Heart right ventricle (tissue), 16 donors: Measurements from ENCODE around the gene MTUS2. TPM values are rescaled to one million over a fixed set of nuclear protein-coding genes. Genes with fewer than 3 reads are reported as not detected.

Source experiments
- ATAC-seq, 8 donors: fragments of 200-7000 bp; cut with Tn5 transposase; one replicate each; pipeline ENCODE4 v1.9.1; 2020; ENCODE audit warnings: mild to moderate bottlenecking in 8 of 8, moderate library complexity in 8 of 8, moderate number of reproducible peaks in 1 of 8
- DNase-seq, 2 donors: peaks; one replicate each; pipeline ENCODE4 v3.0.0-alpha.2; 2020
- H3K27ac ChIP-seq, 10 donors: fragments of 200-600 bp; sonication (generic) in 2 of 10; one replicate each; pipeline versions ENCODE4 v1.5.0 to v1.8.0; 2020 to 2022; ENCODE audit warnings: mild to moderate bottlenecking in 3 of 10
- H3K27me3 ChIP-seq, 7 donors: fragments of 200-600 bp; one replicate each; pipeline ENCODE4 v1.8.0; 2021 to 2022; ENCODE audit warnings: mild to moderate bottlenecking in 2 of 7
- H3K36me3 ChIP-seq, 9 donors: fragments of 200-600 bp; sonication (generic) in 1 of 9; one replicate each; pipeline versions ENCODE4 v1.5.0 to v1.8.0; 2020 to 2022; ENCODE audit warnings: mild to moderate bottlenecking in 2 of 9
- H3K4me1 ChIP-seq, 9 donors: fragments of 200-600 bp; sonication (generic) in 1 of 9; one replicate each; pipeline versions ENCODE4 v1.5.0 to v1.8.0; 2020 to 2022; ENCODE audit warnings: mild to moderate bottlenecking in 4 of 9
- H3K4me3 ChIP-seq, 10 donors: fragments of 200-600 bp; sonication (generic) in 2 of 10; one replicate each; pipeline versions ENCODE4 v1.5.0 to v1.8.0; 2020 to 2022; ENCODE audit warnings: mild to moderate bottlenecking in 7 of 10, moderate library complexity in 2 of 10
- H3K9me3 ChIP-seq, 11 donors: fragments of 200-600 bp in 10 of 11; sonication (generic) in 2 of 11; one replicate each; pipeline versions ENCODE4 v1.5.0 to v1.8.0; 2013 to 2022; ENCODE audit warnings: mild to moderate bottlenecking in 2 of 11, control low read depth in 1 of 11, moderate library complexity in 1 of 11
- CTCF ChIP-seq, 9 donors: fragments of 200-600 bp; sonication (generic) in 2 of 9; IDR thresholded peaks; one replicate each; pipeline versions ENCODE4 v1.5.0 to v1.8.0; 2021 to 2022; ENCODE audit warnings: antibody characterized with exemption in 9 of 9, mild to moderate bottlenecking in 5 of 9, moderate library complexity in 1 of 9
- WGBS, 2 donors: extraction: QIAGEN DNeasy Blood & Tissue Kit; methylation state at CpG; one replicate each; pipeline ENCODE4 v1.1.7; 2013; ENCODE audit warnings: inconsistent platforms in 1 of 2; 5-methylcytosine and 5-hydroxymethylcytosine counted together
- intact Hi-C, 10 donors: fragments of 100-400 bp; cut with DNase I; formaldehyde crosslinking; loops; one replicate each; pipeline versions ENCODE4 v1.11.1 to v1.14.2; 2022
- polyA plus RNA-seq, 2 donors: library from polyadenylated mRNA; stranded (reverse); fragments of 200-250 nt; gene quantifications; one replicate each; pipeline ENCODE4 v1.2.3, GENCODE V29; 2013
- total RNA-seq, 10 donors: library from RNA; stranded (reverse); fragmentation: NEBNext Ultra II Directional in 3 of 10; extraction: Animal tissue kit (Norgen Biotek cat#: 25700) in 3 of 10; gene quantifications; one replicate each; pipeline versions ENCODE4 v1.2.1 to v1.2.4, GENCODE V29; 2021 to 2023
- donor health status: Arrhythmogenic right ventricular cardiomyopathy.
- donor health status: ischemic (EF 13 %, LVEDD 7.1; RV severe dilation, severe dysfunction).
- donor health status: healthy with polysubstance abuse.
- donor health status: DM: no; HTN: yes; CAD: no.
- donor health status: DM: no; HTN: no; CAD: no.
- donor health status: ischemic (EF 25% LVEDD 6.9; RV normal size, moderate dysfunction).
- donor health status: ischemic (EF 25% LVEDD 5.7; RV mildly dilated, moderate dysfunction).
- donor health status: healthy.
- donor health status: DM: yes; HTN: yes; CAD: no.
- donor health status: Ischemic cardiomyopathy.
- donor health status: ischemic (EF 35%, LVEDD 5.7; RV mildly dilated, moderate dysfunction).
- donor health status: nonischemic (EF 11% LVEDD 7.7; RV severe dilation, severe dysfunction).
- donor health status: DM: yes; HTN: yes; CAD: no.
- donor health status: PGD.
- donor health status: ischemic (EF 29% LVEDD 5.4; RV normal size, mild dysfunction).
- donor health status: nonischemic (EF 23%, LVEDD 6.1; RV moderate dilation, normal function).

The MTUS2 gene
- total and polyA plus RNA-seq, 12 donors, result 18.7 to 159 (median 65.6) TPM

- peak in 6 of 8 donors; percentile 6 to 40 (median 30) for ATAC-seq
- Histone ChIP-seq H3K4me1 (peaks cover 0 to 19% (median 5%) of the 10 kb centered on the region in 9 donors), H3K36me3 (no peaks in the 10 kb centered on the region), H3K4me3 (peak overlapping the region in 9 of 10 donors; percentile 21 to 46 (median 42)), H3K27ac (no peak overlapping the region), H3K27me3 (peaks cover 0 to 67% (median 43%) of the 10 kb centered on the region in 7 donors), H3K9me3 (peaks cover 0 to 7% (median 0%) of the 10 kb centered on the region in 11 donors)
- WGBS, 2 donors, result 7 to 10% methylated on average over 28 to 29 of the region's 29 CpGs
- no peak for TF ChIP-seq CTCF (IDR thresholded peaks at IDR 0.05)
- intact Hi-C loops, result loop anchor here in 6 of 10 donors (2.0 to 10.0 kb wide), 6 partner anchors 442 to 548 kb away; no protein-coding TSS in a partner anchor
- DNase-seq, result no peak
Measured at GRCh38 chr13:28819046-28819730, 951 bp upstream of the MTUS2 start.

- Histone ChIP-seq H3K27me3 (peaks cover 0 to 71% (median 43%) of the 10 kb centered on the region in 7 donors), H3K4me1 (peaks cover 0 to 19% (median 5%) of the 10 kb centered on the region in 9 donors), H3K4me3 (peak overlapping the region in 9 of 10 donors; percentile 21 to 59 (median 43)), H3K9me3 (peaks cover 0 to 7% (median 0%) of the 10 kb centered on the region in 11 donors), H3K36me3 (no peaks in the 10 kb centered on the region), H3K27ac (peak overlapping the region in 2 of 10 donors; percentile 22 to 59)
- ATAC-seq, result peak; percentile 70 to 96 (median 85)
- peak; percentile 44 to 77 for DNase-seq
- TF ChIP-seq CTCF (IDR thresholded peaks at IDR 0.05), result peak in 5 of 9 donors; percentile 17 to 52 (median 34)
- 0 to 1% methylated on average over 31 to 54 of the region's 55 CpGs for WGBS, 2 donors
- intact Hi-C loops, result loop anchor here in 8 of 10 donors (2.0 to 10.0 kb wide), 11 partner anchors 133 to 548 kb away; no protein-coding TSS in a partner anchor
Measured at GRCh38 chr13:28819735-28820098, 422 bp upstream of the MTUS2 start.

- no peak overlapping the region for H3K4me3 ChIP-seq
- intact Hi-C loops, result loop anchor here in 6 of 10 donors (5.0 to 10.0 kb wide), 6 partner anchors 130 to 540 kb away; no protein-coding TSS in a partner anchor
- H3K9me3 ChIP-seq, result peaks cover 0 to 4% (median 0%) of the 10 kb centered on the region in 11 donors
- peaks cover 0 to 19% (median 5%) of the 10 kb centered on the region in 9 donors for H3K4me1 ChIP-seq
- peaks cover 0 to 69% (median 32%) of the 10 kb centered on the region in 7 donors for H3K27me3 ChIP-seq
- TF ChIP-seq CTCF (IDR thresholded peaks at IDR 0.05), result no peak
- no peaks in the 10 kb centered on the region for H3K36me3 ChIP-seq
- no peak for DNase-seq
- 67 to 81% methylated on average over 5 of the region's 5 CpGs for WGBS, 2 donors
- ATAC-seq, result no peak
- no peak overlapping the region for H3K27ac ChIP-seq
Measured at GRCh38 chr13:28822151-28822550, 2.0 kb downstream of the MTUS2 start.

- no peak for TF ChIP-seq CTCF (IDR thresholded peaks at IDR 0.05)
- intact Hi-C loops, result loop anchor here in 6 of 10 donors (5.0 to 10.0 kb wide), 6 partner anchors 130 to 540 kb away; no protein-coding TSS in a partner anchor
- WGBS, 2 donors, result 62 to 66% methylated on average over 3 of the region's 3 CpGs
- no peak for DNase-seq
- Histone ChIP-seq H3K27ac (no peak overlapping the region), H3K27me3 (peaks cover 0 to 63% (median 26%) of the 10 kb centered on the region in 7 donors), H3K9me3 (peaks cover 0 to 10% (median 0%) of the 10 kb centered on the region in 11 donors), H3K4me3 (no peak overlapping the region), H3K36me3 (no peaks in the 10 kb centered on the region), H3K4me1 (peaks cover 0 to 19% (median 5%) of the 10 kb centered on the region in 9 donors)
- no peak for ATAC-seq
Measured at GRCh38 chr13:28822801-28823200, 2.7 kb downstream of the MTUS2 start.
